ENCODE data around the gene JPH3. TPM values are rescaled to one million over a fixed set of nuclear protein-coding genes. Genes with fewer than 3 reads are reported as not detected.

The JPH3 gene
- total RNA-seq, 1 experiment from 2014 or later, result 1.4 TPM

- no peaks in the 10 kb centered on the region for H3K36me3 ChIP-seq (ENCODE audit: insufficient read depth, low read length, poor library complexity, severe bottlenecking)
- no peaks in the 10 kb centered on the region for H3K27me3 ChIP-seq (replicated peaks; ENCODE audit: insufficient read depth, low read depth, low read length, poor library complexity)
- no peak overlapping the region for H3K27ac ChIP-seq (ENCODE audit: low read depth, low read length, poor library complexity, severe bottlenecking)
- no peaks in the 10 kb centered on the region for H3K9me3 ChIP-seq (ENCODE audit: low read depth, low read length, poor library complexity, severe bottlenecking)
- no peak overlapping the region for H3K4me3 ChIP-seq (ENCODE audit: low read depth, low read length, poor library complexity, severe bottlenecking)
- ChIA-PET CTCF (no interaction called here), POLR2A (ENCODE audit: low non-redundant PET) (no interaction called here)
- H3K4me1 ChIP-seq (ENCODE audit: insufficient read depth, low read length, poor library complexity, severe bottlenecking), result no peaks in the 10 kb centered on the region
- TF ChIP-seq EZH2 (IDR thresholded peaks at IDR 0.05; ENCODE audit: borderline replicate concordance, low read depth, low read length, poor library complexity, severe bottlenecking), result no peak
- TF ChIP-seq CTCF (conservative IDR thresholded peaks at IDR 0.05; ENCODE audit: low read depth, low read length), result no peak
- no peak for DNase-seq (ENCODE audit: low spot score)
- BruUV-seq (replicated peaks), result no TSS peak
- intact Hi-C loops (cut with micrococcal nuclease; ENCODE audit: unreplicated experiment), result no loop called here
These were observed 62.9 kb downstream of the JPH3 start for GRCh38 chr16:87665193-87665592.

- Histone ChIP-seq H3K27me3 (replicated peaks; ENCODE audit: insufficient read depth, low read depth, low read length, poor library complexity) (no peaks in the 10 kb centered on the region), H3K27ac (ENCODE audit: low read depth, low read length, poor library complexity, severe bottlenecking) (no peak overlapping the region), H3K4me3 (ENCODE audit: low read depth, low read length, poor library complexity, severe bottlenecking) (no peak overlapping the region), H3K36me3 (ENCODE audit: insufficient read depth, low read length, poor library complexity, severe bottlenecking) (no peaks in the 10 kb centered on the region), H3K4me1 (ENCODE audit: insufficient read depth, low read length, poor library complexity, severe bottlenecking) (no peaks in the 10 kb centered on the region), H3K9me3 (ENCODE audit: low read depth, low read length, poor library complexity, severe bottlenecking) (no peaks in the 10 kb centered on the region)
- intact Hi-C loops (cut with micrococcal nuclease; ENCODE audit: unreplicated experiment), result no loop called here
- TF ChIP-seq EZH2 (IDR thresholded peaks at IDR 0.05; ENCODE audit: borderline replicate concordance, low read depth, low read length, poor library complexity, severe bottlenecking) (no peak), CTCF (conservative IDR thresholded peaks at IDR 0.05; ENCODE audit: low read depth, low read length) (no peak)
- BruUV-seq (replicated peaks), result no TSS peak
- ChIA-PET POLR2A (ENCODE audit: low non-redundant PET) (no interaction called here), CTCF (no interaction called here)
- DNase-seq (ENCODE audit: low spot score), result no peak
These were observed 64.6 kb downstream of the JPH3 start for GRCh38 chr16:87666919-87667318.

GRCh38 chr16:87667443-87667842 is 65.1 kb downstream of the JPH3 start:
- intact Hi-C loops (cut with micrococcal nuclease; ENCODE audit: unreplicated experiment), result no loop called here
- no peak for DNase-seq (ENCODE audit: low spot score)
- ChIA-PET POLR2A (ENCODE audit: low non-redundant PET) (no interaction called here), CTCF (no interaction called here)
- Histone ChIP-seq H3K4me1 (ENCODE audit: insufficient read depth, low read length, poor library complexity, severe bottlenecking) (no peaks in the 10 kb centered on the region), H3K27ac (ENCODE audit: low read depth, low read length, poor library complexity, severe bottlenecking) (no peak overlapping the region), H3K9me3 (ENCODE audit: low read depth, low read length, poor library complexity, severe bottlenecking) (no peaks in the 10 kb centered on the region), H3K27me3 (replicated peaks; ENCODE audit: insufficient read depth, low read depth, low read length, poor library complexity) (no peaks in the 10 kb centered on the region), H3K4me3 (ENCODE audit: low read depth, low read length, poor library complexity, severe bottlenecking) (no peak overlapping the region), H3K36me3 (ENCODE audit: insufficient read depth, low read length, poor library complexity, severe bottlenecking) (no peaks in the 10 kb centered on the region)
- no TSS peak for BruUV-seq (replicated peaks)
- no peak for TF ChIP-seq CTCF (conservative IDR thresholded peaks at IDR 0.05; ENCODE audit: low read depth, low read length)
- TF ChIP-seq EZH2 (IDR thresholded peaks at IDR 0.05; ENCODE audit: borderline replicate concordance, low read depth, low read length, poor library complexity, severe bottlenecking), result no peak

Data from A673 (cell line).